IPS DF 6.9 (cell line): ENCODE data around the gene AJM1.
"Not testable (repeated sequence)": the region's sequence is repeated elsewhere in the genome, so short reads cannot be mapped to it uniquely, and the experiment has no call there.

ENCODE experiments used
- DNase-seq: peaks from one replicate; pipeline ENCODE4 v3.0.0-alpha.2; 2013; ENCODE audit warnings: low read depth, low spot score
- H3K27ac ChIP-seq: one replicate; pipeline ENCODE4 v1.5.1; 2013; ENCODE audit warnings: low read length, control low read depth
- H3K27me3 ChIP-seq: 2 replicates; pipeline ENCODE4 v1.6.1; 2013; ENCODE audit warnings: mild to moderate bottlenecking, low read length; ENCODE audit not compliant: control insufficient read depth, insufficient read depth
- H3K36me3 ChIP-seq: 2 replicates; pipeline ENCODE4 v1.6.1; 2013; ENCODE audit warnings: low read length; ENCODE audit not compliant: control insufficient read depth, insufficient read depth
- H3K4me1 ChIP-seq: 2 replicates; pipeline ENCODE4 v1.6.1; 2013; ENCODE audit warnings: low read length; ENCODE audit not compliant: control insufficient read depth, insufficient read depth
- H3K4me3 ChIP-seq: 2 replicates; pipeline ENCODE4 v1.5.1; 2013; ENCODE audit warnings: mild to moderate bottlenecking, low read length
- H3K9me3 ChIP-seq: 2 replicates; pipeline ENCODE4 v1.6.1; 2013; ENCODE audit warnings: low read length, inconsistent platforms; ENCODE audit not compliant: control insufficient read depth, insufficient read depth
- WGBS: extraction: QIAGEN DNeasy Blood & Tissue Kit; methylation state at CpG from one replicate; pipeline ENCODE4 v1.1.7; 2013; ENCODE audit warnings: mixed read lengths, missing lambda C conversion rate; ENCODE audit not compliant: insufficient read length, insufficient coverage; 5-methylcytosine and 5-hydroxymethylcytosine counted together

AJM1 gene

DNA sequence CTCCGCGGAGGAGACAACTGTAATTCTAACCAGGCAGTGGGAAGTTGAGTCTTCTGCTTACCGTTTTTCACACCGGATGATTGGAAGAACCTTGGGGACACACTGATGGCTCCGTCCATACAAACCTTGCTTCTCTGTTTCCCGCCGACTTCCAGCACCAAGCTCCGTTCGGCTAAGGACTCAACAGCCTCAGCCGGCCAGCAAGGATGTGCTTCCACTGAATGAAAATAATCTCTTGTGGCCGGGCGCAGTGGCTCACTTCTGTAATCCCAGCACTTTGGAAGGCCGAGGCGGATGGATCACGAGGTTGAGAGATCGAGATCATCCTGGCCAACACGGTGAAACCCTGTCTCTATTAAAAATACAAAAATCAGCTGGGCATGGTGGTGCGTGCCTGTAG lies 25.6 kb downstream of the AJM1 start:
- Histone ChIP-seq H3K27me3 (no peaks in the 10 kb centered on the region), H3K4me1 (peaks cover 2% of the 10 kb centered on the region), H3K36me3 (peaks cover 10% of the 10 kb centered on the region), H3K9me3 (peaks cover 3% of the 10 kb centered on the region), H3K27ac (no peak overlapping the region), H3K4me3 (no peak overlapping the region)
- no peak for DNase-seq
- WGBS: no CpG with 5 or more reads among the region's 18 CpGs

DNA sequence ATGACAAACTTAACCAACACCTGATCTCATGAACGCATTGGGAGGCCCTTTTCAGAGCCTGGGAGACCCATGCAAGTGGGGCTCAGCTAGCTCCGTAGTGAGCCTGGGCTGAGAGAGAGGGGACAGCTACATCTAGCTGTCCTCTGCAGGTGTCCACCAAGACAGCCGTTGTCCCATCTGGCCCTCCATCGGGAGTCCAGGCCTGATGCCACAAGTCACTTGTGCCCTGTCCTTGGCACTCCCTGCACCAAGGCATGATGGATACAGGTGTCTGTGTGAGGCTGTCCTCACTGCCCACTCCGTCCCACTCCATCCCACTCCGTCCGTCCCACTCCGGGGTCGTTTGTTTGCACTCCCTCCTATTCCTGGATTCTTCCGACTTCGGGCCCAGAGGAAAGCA lies 26.4 kb downstream of the AJM1 start:
- H3K36me3 ChIP-seq: peaks cover 3% of the 10 kb centered on the region
- H3K27me3 ChIP-seq: no peaks in the 10 kb centered on the region
- H3K27ac ChIP-seq: no peak overlapping the region
- H3K4me1 ChIP-seq: peaks cover 2% of the 10 kb centered on the region
- peaks cover 3% of the 10 kb centered on the region for H3K9me3 ChIP-seq
- H3K4me3 ChIP-seq: no peak overlapping the region
- whole genome bisulfite sequencing: no CpG with 5 or more reads among the region's 11 CpGs
- DNase-seq: no peak

DNA sequence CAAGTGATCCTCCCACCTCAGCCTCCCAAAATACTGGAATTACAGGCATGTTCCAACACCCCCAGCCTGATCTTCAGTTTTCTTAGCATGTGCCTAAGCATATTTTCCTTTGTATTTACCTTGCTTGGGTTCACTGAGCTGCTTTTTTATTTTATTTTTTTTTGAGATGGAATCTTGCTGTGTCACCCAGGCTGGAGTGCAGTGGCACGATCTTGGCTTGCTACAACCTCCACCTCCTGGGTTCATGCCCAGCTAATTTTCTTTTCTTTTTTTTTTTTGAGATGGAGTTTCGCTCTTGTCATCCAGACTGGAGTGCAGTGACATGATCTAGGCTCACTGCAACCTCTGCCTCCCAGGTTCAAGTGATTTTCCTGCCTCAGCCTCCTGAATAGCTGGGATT lies 27.3 kb downstream of the AJM1 start:
- not testable (repeated sequence) for H3K4me3 ChIP-seq, H3K27me3 ChIP-seq, H3K9me3 ChIP-seq, H3K36me3 ChIP-seq, H3K4me1 ChIP-seq, DNase-seq, H3K27ac ChIP-seq
- WGBS: no CpG with 5 or more reads among the region's 2 CpGs

DNA sequence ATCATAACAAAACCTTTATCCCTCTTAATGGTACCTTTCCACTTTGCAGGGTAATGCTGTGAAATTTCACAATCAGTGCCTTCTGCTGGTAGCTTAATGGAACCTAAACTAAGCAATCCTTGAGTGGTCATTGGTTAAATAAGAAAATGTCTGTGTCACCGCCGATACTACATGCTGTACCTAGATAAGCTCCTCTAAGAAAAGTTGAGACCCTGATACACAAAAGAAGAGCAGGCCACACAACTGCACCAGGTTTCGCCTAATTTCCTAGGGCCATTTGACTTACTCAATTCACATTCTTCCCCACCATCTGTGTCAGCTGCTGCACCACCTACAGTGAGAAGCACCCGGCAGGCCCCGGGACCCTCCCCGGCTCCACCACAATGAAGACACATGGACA lies 32.9 kb downstream of the AJM1 start:
- Histone ChIP-seq H3K4me3 (no peak overlapping the region), H3K9me3 (peaks cover 3% of the 10 kb centered on the region), H3K4me1 (no peaks in the 10 kb centered on the region; the same call in 1 of the 2 replicates), H3K27me3 (no peaks in the 10 kb centered on the region), H3K27ac (no peak overlapping the region), H3K36me3 (no peaks in the 10 kb centered on the region)
- no peak for DNase-seq
- no CpG with 5 or more reads among the region's 6 CpGs for WGBS

DNA sequence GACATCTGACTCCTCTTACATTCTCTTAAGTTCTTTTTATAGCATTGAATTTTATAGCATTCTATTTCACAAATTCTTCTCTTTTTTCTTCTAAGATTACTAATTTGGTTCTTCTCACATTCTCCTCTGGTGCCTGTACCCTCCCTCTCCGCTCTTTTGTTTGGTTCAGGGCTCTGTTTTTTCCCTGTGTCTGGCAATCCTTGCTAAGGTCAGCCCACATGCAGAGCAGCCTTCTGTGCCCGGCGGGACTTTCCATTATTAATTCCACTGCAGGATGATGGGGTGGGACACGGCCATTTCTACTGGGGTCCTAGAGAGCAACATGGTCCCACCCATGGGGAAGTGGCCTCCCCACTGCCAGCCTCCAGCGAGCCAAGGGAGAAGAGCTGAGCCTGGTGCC lies 34.2 kb downstream of the AJM1 start:
- Histone ChIP-seq H3K27me3 (no peaks in the 10 kb centered on the region), H3K27ac (no peak overlapping the region), H3K9me3 (no peaks in the 10 kb centered on the region; the same call in 1 of the 2 replicates), H3K4me1 (no peaks in the 10 kb centered on the region; the same call in 1 of the 2 replicates), H3K36me3 (no peaks in the 10 kb centered on the region), H3K4me3 (no peak overlapping the region)
- DNase-seq: no peak
- no CpG with 5 or more reads among the region's 5 CpGs for WGBS

DNA sequence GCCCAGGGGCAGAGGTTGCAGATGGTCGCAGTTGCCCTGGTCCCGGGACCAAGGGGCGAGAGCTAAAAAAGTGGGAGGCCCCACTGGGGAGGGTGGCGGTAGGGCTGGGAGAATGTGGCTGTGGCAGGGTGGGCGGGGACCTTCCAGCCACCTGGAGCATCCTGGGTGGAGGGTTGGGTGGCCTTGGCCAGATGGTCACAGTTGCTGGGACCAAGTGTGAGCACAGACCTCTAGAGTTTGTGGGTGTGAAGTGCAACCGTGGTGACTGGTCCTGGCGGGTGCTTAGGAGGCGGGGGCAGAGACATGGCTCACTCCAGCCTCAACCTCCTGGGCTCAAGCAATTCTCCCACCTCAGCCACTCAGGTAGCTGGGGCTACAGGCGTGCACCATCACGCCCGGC lies 38.4 kb downstream of the AJM1 start:
- Histone ChIP-seq H3K4me1 (peaks cover 2% of the 10 kb centered on the region; the same call in 1 of the 2 replicates), H3K9me3 (no peaks in the 10 kb centered on the region; the same call in 1 of the 2 replicates), H3K27ac (no peak overlapping the region), H3K27me3 (no peaks in the 10 kb centered on the region), H3K4me3 (no peak overlapping the region), H3K36me3 (no peaks in the 10 kb centered on the region)
- no peak for DNase-seq
- whole genome bisulfite sequencing: no CpG with 5 or more reads among the region's 11 CpGs

DNA sequence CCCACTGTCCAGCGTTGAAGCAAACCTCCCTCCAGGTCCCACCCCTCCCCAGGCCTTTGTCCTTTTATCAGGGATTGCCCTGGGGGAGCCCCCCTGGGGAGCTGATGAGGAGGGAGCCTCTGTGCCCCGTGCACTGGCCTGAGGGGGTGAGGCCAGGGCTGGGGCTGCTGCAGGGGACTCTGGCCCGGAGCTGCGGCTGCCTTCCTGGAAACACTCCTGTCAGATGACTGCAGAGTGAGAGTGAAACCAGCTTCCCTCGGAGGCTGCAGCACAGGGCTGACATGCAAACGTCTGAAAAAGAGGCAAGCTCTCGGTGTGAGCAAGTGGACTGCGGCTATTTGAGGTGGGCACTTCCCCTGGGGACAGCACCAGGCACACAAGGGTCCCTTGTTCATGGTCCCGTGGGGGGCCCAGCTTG lies 39.4 kb downstream of the AJM1 start:
- no peaks in the 10 kb centered on the region for H3K36me3 ChIP-seq
- H3K27me3 ChIP-seq: no peaks in the 10 kb centered on the region
- H3K4me1 ChIP-seq: peaks cover 2% of the 10 kb centered on the region; the same call in 1 of the 2 replicates
- H3K27ac ChIP-seq: no peak overlapping the region
- WGBS: no CpG with 5 or more reads among the region's 9 CpGs
- H3K9me3 ChIP-seq: no peaks in the 10 kb centered on the region; the same call in 1 of the 2 replicates
- no peak for DNase-seq
- H3K4me3 ChIP-seq: no peak overlapping the region

DNA sequence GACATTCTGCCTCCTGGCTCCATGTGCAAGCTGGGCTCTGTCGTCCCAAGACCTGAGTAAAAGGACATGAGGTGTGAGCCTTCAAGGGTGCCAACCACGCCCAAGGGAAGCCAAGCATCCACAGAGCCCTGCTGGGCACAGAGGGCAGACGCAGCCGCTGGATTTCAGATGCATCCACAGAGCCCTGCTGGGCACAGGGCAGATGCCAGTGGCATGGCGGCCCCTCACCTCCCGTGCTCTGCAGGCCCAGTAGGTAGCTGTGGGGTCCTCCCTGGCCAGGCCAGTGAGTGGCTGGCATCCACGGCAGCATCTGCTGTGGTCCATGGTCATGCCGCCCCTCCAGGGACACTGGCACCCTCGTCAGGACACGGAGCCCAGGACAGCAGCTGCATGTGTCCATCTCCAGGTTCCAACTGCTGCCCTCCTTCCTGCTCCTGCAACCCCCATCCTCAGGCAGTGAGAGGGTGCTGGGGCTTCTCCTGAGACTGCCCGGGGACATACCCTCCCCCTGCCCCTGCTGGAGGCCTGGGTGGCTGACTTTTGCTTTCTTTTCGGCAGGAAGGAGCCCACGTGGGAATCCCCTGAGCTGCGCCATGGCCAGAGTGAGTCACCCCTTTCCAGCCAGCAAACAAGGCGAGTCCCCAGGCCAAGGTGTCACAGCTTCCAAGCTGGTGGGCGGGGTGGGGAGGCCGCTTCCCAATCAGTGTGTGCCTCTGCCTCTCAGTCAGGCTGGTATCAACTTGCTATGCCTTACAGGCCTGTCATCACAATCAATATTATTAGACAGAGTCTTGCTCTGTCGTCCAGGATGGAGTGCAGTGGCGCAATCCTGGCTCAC lies 40.0 kb downstream of the AJM1 start:
- peaks cover 2% of the 10 kb centered on the region; the same call in 1 of the 2 replicates for H3K4me1 ChIP-seq
- no peaks in the 10 kb centered on the region for H3K27me3 ChIP-seq
- no peak overlapping the region for H3K27ac ChIP-seq
- no peak overlapping the region for H3K4me3 ChIP-seq
- H3K36me3 ChIP-seq: no peaks in the 10 kb centered on the region
- DNase-seq: no peak
- no peaks in the 10 kb centered on the region; the same call in 1 of the 2 replicates for H3K9me3 ChIP-seq
- WGBS: no CpG with 5 or more reads among the region's 19 CpGs

DNA sequence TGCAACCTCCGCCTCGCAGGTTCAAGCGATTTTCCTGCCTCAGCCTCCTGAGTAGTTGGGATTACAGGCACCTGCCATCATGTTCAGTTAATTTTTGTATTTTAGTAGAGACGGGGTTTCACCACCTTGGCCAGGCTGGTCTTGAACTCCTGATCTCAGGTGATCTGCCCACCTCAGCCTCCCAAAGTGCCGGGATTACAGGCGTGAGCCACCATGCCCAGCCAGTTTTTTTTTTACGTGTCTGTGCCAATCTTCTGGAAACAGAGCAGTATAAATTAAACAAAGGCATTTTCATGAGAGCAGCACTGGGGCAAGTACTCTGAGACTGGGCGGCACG lies 40.6 kb downstream of the AJM1 start:
- WGBS: no CpG with 5 or more reads among the region's 9 CpGs
- H3K9me3 ChIP-seq, H3K27ac ChIP-seq, DNase-seq, H3K36me3 ChIP-seq, H3K4me3 ChIP-seq, H3K4me1 ChIP-seq, H3K27me3 ChIP-seq: not testable (repeated sequence)

DNA sequence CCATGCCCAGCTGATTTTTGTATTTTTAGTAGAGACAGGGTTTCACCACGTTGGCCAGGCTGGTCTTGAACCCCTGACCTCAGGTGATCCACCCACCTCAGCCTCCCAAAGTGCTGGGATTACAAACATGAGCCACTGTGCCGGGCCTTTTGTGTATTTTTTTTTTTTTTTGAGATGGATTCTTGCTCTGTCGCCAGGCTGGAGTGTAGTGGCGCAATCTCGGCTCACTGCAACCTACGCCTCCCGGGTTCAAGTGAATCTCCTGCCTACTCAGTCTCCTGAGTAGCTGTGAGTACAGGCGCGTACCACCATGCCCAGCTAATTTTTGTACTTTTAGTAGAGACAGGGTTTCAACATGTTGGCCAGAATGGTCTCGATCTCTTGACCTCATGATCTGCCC lies 41.4 kb downstream of the AJM1 start:
- not testable (repeated sequence) for H3K4me3 ChIP-seq, H3K4me1 ChIP-seq, H3K27ac ChIP-seq, DNase-seq, H3K36me3 ChIP-seq, H3K9me3 ChIP-seq, H3K27me3 ChIP-seq
- no CpG with 5 or more reads among the region's 10 CpGs for WGBS
